LNCAP (cell line): ENCODE data around the gene SDR9C7.

Experiments
- TF ChIP-seq, protein P1 (sequence below): fragments of 450-650 bp; IDR thresholded peaks from 2 replicates; pipeline ENCODE4 v1.5.1; 2017; ENCODE audit warnings: mild to moderate bottlenecking

Gene SDR9C7

DNA sequence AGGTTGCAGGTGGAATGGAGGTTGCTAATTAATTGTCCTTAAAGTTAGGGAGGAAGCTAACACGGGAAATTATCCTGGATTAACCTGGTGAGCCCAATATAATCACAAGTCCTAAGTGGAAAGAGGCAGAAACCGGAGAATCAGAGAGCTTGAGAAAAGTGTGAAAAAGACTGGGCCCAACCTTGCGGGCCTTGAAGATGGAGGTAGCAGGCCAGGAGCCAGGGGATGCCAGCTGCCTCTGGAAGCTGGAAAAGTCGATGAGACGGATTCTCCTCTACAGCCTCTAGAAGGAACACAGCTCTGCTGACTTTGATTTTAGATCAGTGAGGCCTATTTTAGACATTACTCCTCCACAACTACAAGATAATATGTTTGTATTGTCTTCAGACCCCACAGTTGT is 2.1 kb downstream of the SDR9C7 start:
- TF ChIP-seq, protein P1, sequence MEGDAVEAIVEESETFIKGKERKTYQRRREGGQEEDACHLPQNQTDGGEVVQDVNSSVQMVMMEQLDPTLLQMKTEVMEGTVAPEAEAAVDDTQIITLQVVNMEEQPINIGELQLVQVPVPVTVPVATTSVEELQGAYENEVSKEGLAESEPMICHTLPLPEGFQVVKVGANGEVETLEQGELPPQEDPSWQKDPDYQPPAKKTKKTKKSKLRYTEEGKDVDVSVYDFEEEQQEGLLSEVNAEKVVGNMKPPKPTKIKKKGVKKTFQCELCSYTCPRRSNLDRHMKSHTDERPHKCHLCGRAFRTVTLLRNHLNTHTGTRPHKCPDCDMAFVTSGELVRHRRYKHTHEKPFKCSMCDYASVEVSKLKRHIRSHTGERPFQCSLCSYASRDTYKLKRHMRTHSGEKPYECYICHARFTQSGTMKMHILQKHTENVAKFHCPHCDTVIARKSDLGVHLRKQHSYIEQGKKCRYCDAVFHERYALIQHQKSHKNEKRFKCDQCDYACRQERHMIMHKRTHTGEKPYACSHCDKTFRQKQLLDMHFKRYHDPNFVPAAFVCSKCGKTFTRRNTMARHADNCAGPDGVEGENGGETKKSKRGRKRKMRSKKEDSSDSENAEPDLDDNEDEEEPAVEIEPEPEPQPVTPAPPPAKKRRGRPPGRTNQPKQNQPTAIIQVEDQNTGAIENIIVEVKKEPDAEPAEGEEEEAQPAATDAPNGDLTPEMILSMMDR, result no peak

DNA sequence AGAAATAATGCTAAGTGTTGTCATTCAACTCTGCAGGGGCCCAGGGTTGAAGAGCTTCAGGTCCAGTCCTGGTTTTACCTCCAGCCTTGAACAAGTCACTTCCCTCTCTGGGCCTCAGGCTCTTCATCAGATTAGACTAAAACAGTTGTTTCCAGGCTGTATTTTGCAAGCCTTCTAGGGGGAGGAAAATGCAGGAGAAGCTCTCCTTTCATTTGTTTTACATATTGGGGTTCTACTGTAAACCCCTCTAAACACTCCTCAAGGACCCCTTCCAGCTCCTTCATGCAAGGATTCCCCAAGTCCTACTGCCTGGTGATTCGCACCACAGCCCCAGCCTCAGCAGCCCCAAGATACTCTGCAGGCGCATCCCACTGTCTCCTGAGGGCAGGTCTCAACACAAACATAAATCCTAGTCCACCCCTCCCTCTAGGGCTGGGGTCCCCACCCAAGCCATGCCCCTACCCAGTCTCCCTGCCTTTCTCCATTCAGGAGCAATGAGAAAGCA is 2.7 kb downstream of the SDR9C7 start:
- TF ChIP-seq, protein P1, result no peak

DNA sequence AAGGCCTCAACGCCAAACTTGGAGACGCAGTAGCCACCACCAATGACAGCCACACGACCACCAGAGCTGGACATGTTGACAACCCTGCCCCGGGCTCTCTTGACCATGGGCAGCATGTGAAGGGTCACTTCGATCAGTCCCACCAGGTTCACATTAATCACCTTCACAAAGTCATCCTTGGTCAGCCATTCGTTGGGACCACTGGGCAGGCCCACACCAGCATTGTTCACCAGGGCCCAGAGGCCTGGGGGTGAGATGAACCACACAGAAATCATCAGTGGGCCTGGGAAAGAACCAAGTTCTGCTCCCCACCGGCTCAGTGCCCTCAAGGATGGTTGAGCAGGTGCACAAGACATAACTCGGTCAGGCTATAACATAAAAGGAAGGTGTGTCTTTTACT is 4.0 kb downstream of the SDR9C7 start:
- TF ChIP-seq, protein P1, result no peak

GRCh38 chr12:56929780-56930179 is 4.4 kb downstream of the SDR9C7 start:
- TF ChIP-seq, protein P1, result no peak

DNA sequence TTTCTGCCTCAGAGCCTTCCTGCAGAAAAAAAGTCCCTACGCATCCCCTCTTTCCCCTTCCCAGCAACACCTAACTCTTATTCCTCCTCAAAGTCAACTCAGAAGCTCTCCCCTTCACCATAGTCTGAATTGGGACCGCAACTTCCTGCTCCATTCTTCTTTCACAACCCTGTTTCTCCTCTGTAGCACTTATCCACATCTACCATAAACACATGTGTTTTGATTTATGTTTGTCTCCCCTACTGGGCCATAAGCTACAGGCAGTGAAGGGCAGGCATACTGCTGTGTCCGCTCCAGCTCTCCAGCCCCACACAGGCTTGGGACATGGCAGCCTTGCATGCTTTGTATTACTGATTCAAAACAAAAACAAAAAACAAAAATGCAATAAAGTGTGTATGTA is 5.9 kb downstream of the SDR9C7 start:
- TF ChIP-seq, protein P1, result no peak

DNA sequence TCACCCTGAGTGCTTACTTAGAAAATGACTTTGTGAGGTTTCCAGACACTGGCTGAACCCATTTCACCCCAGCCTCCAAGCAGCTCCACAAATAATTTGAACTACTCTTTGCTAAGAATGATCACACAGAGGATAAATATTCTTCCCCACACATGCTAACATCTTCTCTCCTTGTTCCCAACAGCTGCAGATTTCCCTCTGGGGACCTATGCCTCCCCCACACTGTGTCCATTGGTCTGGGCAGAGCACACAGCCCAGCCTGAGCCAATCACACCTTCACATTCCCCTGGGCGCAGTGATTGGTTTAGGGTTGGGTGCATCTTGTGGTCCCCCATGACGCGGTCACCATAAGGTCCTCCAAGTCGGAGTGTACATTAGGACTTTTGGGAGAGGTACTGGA is 6.9 kb downstream of the SDR9C7 start:
- TF ChIP-seq, protein P1, result no peak

DNA sequence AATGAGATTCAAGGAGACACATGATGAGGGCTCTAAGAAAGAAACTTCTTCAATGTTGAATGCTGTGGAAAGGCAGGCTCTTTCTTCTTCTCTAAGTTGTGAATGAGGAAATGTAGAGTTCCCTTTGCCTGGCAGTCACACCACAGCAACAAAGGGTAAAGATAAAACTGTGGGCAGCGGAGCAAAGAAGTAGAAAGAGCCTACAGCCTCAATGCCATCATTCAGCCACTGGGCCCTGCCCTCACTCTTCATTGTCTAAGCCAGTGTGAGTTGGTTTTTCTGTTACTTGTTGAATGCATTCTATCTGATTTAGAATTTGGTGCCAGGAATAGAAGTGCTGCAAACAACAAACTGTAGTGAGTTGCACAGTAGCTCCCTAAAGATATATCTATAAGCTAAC is 12.2 kb downstream of the SDR9C7 start:
- TF ChIP-seq, protein P1, result no peak

GRCh38 chr12:56921346-56921745 is 12.9 kb downstream of the SDR9C7 start:
- TF ChIP-seq, protein P1, result no peak
